NCI-H2196 treated with DMSO at 0.1 percent for 48 hours (cell line): ENCODE measurements around the gene PKD2.
"Not testable (repeated sequence)": the region's sequence is repeated elsewhere in the genome, so short reads cannot be mapped to it uniquely, and the experiment has no call there.

ENCODE experiments used
- DNase-seq: peaks from one replicate; lab custom pipeline; 2025; ENCODE audit not compliant: unreplicated experiment; lab: John Stamatoyannopoulos, UW

The PKD2 gene

DNA sequence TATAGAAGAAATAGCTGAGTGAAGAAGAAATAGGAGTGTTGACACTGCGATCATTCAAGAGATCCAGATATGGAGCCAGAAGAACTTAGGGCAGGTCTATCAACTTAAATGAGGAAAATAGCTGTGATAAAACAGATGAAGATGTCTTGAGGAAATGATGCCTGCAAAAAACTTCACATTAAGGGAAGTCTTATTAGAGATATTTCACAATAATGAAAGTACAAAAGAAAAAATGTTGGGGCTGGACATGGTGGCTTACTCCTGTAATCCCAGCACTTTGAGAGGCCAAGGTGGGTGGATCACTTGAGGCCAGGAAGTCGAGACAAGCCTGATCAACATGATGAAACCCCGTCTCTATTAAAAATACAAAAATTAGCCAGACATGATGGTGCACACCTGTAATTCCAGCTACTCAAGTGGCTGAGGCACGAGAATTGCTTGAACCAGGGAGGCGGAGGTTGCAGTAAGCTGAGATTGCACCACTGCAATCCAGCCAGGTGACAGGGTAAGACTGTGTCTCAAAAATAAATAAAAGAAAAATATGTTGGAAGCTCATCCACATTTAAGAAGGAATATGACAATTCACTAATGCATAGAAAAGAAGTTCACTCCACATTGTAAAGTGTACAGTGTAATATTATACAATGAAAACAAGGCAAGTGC lies 56.3 kb downstream of the PKD2 start:
- no peak for DNase-seq

DNA sequence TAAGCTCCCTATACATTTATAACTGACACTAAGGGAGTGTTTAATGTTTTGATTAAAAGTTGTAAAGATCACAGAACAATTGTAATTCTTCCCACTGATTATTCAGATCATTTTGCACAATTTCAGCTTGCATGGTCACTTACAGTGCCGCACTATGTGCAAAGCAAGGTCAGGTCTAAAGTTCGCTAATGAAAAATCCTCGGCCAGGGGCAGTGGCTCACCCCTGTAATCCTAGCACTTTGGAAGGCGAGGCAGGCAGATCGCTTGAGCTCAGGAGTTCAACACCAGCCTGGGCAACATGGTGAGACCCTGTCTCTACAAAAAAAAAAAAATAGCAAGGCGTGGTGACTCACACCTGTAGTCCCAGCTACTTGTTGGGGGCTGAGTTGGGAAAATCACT lies 57.0 kb downstream of the PKD2 start:
- DNase-seq, result no peak

- no peak for DNase-seq
Measured at GRCh38 chr4:88070031-88070430, 62.6 kb downstream of the PKD2 start.

GRCh38 chr4:88075336-88075735 lies 67.9 kb downstream of the PKD2 start:
- DNase-seq, result no peak

GRCh38 chr4:88077911-88078524 lies 70.6 kb downstream of the PKD2 start:
- no peak for DNase-seq

- no peak for DNase-seq
Measured at GRCh38 chr4:88078579-88078978, 71.1 kb downstream of the PKD2 start.

- no peak for DNase-seq
Measured at GRCh38 chr4:88080626-88081025, 73.2 kb downstream of the PKD2 start.

- no peak for DNase-seq
Measured at GRCh38 chr4:88087004-88087403, 79.6 kb downstream of the PKD2 start.

GRCh38 chr4:88090898-88091297 lies 83.5 kb downstream of the PKD2 start:
- DNase-seq, result no peak

DNA sequence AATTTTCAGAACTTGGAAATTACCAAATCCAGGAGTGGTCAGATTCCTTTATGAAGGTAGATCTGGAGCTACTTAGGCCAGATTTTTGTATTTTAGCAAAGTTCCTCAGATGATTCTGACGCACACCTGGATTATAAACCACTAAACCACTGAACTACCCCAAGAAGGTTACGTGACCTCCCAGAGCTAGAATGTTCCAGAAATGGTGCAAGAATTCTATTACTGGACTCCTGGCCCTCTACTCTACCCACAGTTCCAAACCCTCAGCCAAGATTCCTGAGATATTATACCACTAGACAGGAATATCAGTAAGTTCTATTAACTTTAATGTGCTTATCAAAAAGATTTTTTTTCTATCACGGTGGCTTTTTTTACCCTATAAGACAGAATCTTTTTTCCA lies 83.9 kb downstream of the PKD2 start:
- no peak for DNase-seq

- no peak for DNase-seq
Measured at GRCh38 chr4:88093874-88094273, 86.4 kb downstream of the PKD2 start.

DNA sequence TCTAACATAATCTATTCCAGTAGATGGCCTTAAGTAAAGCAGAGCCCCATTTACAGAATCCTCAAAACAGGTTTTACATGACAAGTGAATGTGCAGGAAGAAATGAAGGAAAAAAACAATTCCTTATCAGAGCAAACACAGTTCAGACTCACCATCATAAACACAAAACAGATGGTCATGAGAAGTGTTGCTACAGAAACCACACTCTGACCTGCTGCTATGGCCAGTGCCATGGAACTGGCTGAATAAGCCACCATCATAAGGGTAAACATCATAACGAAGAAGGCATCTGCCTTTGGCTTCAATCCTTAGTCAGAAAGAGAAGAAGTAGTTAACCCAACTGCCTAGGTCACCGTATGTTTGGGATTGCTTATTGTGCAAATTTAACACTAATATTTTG lies 89.9 kb downstream of the PKD2 start:
- no peak for DNase-seq

- DNase-seq, result no peak
Measured at GRCh38 chr4:88097781-88098180, 90.3 kb downstream of the PKD2 start.

- DNase-seq, result no peak
Measured at GRCh38 chr4:88098993-88099752, 91.7 kb downstream of the PKD2 start.

DNA sequence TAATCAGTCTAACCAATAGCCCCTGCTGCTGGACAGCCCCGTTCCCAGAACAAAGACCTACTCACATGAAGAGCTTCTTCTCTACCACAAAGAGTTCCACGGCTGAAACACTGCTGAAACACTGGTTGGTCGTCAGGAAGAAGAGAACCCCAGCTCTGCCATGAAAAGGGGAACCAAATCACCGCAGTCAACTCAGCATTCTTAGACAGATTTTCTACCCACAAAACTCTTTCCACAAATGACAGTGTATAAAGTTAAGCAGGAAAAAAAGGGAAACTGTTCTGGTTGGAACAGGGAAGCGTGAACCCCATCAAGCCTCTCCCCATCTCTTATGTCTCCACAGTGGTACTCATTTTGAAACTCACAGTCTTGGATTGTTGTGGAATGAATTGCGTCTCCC lies 93.7 kb downstream of the PKD2 start:
- no peak for DNase-seq

DNA sequence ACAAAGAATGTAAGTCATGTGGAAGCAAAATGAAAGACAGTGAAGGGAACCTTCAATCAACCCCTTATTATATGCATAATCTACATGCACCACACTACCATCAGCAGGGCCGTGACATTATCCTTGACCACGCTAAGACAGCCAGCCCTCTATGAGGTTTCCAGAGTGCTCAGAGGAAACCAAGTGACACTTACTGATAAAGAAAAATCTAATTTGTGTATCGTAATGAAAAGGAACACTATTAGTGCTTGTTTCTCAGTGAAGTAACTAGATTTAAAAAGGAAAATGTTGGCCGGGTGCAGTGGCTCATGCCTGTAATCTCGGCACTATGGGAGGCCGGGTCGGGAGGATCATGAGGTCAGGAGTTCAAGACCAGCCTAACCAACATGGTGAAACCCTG lies 94.6 kb downstream of the PKD2 start:
- DNase-seq, result no peak

- no peak for DNase-seq
Measured at GRCh38 chr4:88104902-88105610, 97.6 kb downstream of the PKD2 start.

GRCh38 chr4:88106205-88106604 lies 98.8 kb downstream of the PKD2 start:
- DNase-seq, result no peak

- no peak for DNase-seq
Measured at GRCh38 chr4:88107406-88108107, 100.1 kb downstream of the PKD2 start.

DNA sequence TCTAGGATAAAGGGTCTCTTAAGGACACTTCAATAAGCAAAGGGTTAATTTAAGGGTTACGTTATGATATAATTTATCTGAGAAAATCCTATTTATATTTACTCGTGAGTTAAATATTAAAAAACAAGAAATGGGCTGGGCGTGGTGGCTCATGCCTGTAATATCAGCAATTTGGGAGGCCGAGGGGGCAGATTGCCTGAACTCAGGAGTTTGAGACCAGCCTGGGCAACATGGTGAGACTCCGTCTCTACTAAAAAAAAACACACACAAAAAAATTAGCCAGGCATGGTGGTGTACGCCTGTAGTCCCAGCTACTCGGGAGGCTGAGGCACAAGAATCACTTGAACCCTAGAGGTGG lies 100.7 kb downstream of the PKD2 start:
- DNase-seq, result not testable (repeated sequence)

GRCh38 chr4:88108747-88109122 lies 101.3 kb downstream of the PKD2 start:
- DNase-seq, result no peak
